ENCODE results near the gene APOA4. TPM values are rescaled to one million over a fixed set of nuclear protein-coding genes. Genes with fewer than 3 reads are reported as not detected.
A peak's percentile ranks its signal among the peaks of the same experiment; 100 is the strongest.

APOA4 gene
- not detected in 2 replicates for total RNA-seq

GRCh38 chr11:116823031-116823843, at the start of gene APOA4:
TSS of gene APOA4 (minus strand) at chr11:116823304. CDS start at chr11:116823191, 113 bp downstream.
- Mint-ChIP-seq H3K9me3 (no peaks in the 10 kb centered on the region), H3K36me3 (ENCODE audit: low read depth) (no peaks in the 10 kb centered on the region), H3K27me3 (ENCODE audit: insufficient read depth) (no peaks in the 10 kb centered on the region), H3K27ac (no peak within 1 kb of the TSS), H3K4me1 (ENCODE audit: low read depth) (no peaks in the 10 kb centered on the region), H3K4me3 (no peak within 1 kb of the TSS)
- intact Hi-C loops (cut with micrococcal nuclease): no loop called here
- no peak for DNase-seq (ENCODE audit: low spot score)

GRCh38 chr11:116871248-116871647, 48.1 kb upstream of the APOA4 start:
- Mint-ChIP-seq H3K9me3 (no peaks in the 10 kb centered on the region), H3K27me3 (ENCODE audit: insufficient read depth) (no peaks in the 10 kb centered on the region), H3K4me3 (no peak overlapping the region), H3K36me3 (ENCODE audit: low read depth) (peaks cover 59% of the 10 kb centered on the region), H3K27ac (no peak overlapping the region), H3K4me1 (ENCODE audit: low read depth) (peaks cover 30% of the 10 kb centered on the region)
- intact Hi-C loops (cut with micrococcal nuclease): no loop called here
- no peak for DNase-seq (ENCODE audit: low spot score)

GRCh38 chr11:116870054-116870453, 47.0 kb upstream of the APOA4 start:
- Mint-ChIP-seq H3K4me3 (no peak overlapping the region), H3K36me3 (ENCODE audit: low read depth) (peaks cover 58% of the 10 kb centered on the region), H3K4me1 (ENCODE audit: low read depth) (peaks cover 31% of the 10 kb centered on the region), H3K9me3 (no peaks in the 10 kb centered on the region), H3K27me3 (ENCODE audit: insufficient read depth) (no peaks in the 10 kb centered on the region), H3K27ac (peak overlapping the region; percentile 37)
- no peak for DNase-seq (ENCODE audit: low spot score)
- intact Hi-C loops (cut with micrococcal nuclease): no loop called here

GRCh38 chr11:116869610-116870009, 46.5 kb upstream of the APOA4 start:
- peaks cover 57% of the 10 kb centered on the region for H3K36me3 Mint-ChIP-seq (ENCODE audit: low read depth)
- no peaks in the 10 kb centered on the region for H3K9me3 Mint-ChIP-seq
- H3K4me1 Mint-ChIP-seq (ENCODE audit: low read depth): peaks cover 30% of the 10 kb centered on the region
- intact Hi-C loops (cut with micrococcal nuclease): no loop called here
- H3K27ac Mint-ChIP-seq: peak overlapping the region; percentile 37
- no peak overlapping the region for H3K4me3 Mint-ChIP-seq
- DNase-seq (ENCODE audit: low spot score): no peak
- no peaks in the 10 kb centered on the region for H3K27me3 Mint-ChIP-seq (ENCODE audit: insufficient read depth)

- no peak for DNase-seq (ENCODE audit: low spot score)
- Mint-ChIP-seq H3K27ac (no peak overlapping the region), H3K36me3 (ENCODE audit: low read depth) (peaks cover 58% of the 10 kb centered on the region), H3K4me3 (no peak overlapping the region), H3K4me1 (ENCODE audit: low read depth) (peaks cover 30% of the 10 kb centered on the region), H3K9me3 (no peaks in the 10 kb centered on the region), H3K27me3 (ENCODE audit: insufficient read depth) (no peaks in the 10 kb centered on the region)
- intact Hi-C loops (cut with micrococcal nuclease): no loop called here
These were observed 45.0 kb upstream of the APOA4 start for GRCh38 chr11:116868066-116868465.

GRCh38 chr11:116867619-116868018, 44.5 kb upstream of the APOA4 start:
- Mint-ChIP-seq H3K9me3 (no peaks in the 10 kb centered on the region), H3K4me1 (ENCODE audit: low read depth) (peaks cover 30% of the 10 kb centered on the region), H3K36me3 (ENCODE audit: low read depth) (peaks cover 55% of the 10 kb centered on the region), H3K4me3 (no peak overlapping the region), H3K27me3 (ENCODE audit: insufficient read depth) (no peaks in the 10 kb centered on the region), H3K27ac (no peak overlapping the region)
- no peak for DNase-seq (ENCODE audit: low spot score)
- intact Hi-C loops (cut with micrococcal nuclease): no loop called here

- DNase-seq (ENCODE audit: low spot score): no peak
- Mint-ChIP-seq H3K4me3 (no peak overlapping the region), H3K4me1 (ENCODE audit: low read depth) (peaks cover 31% of the 10 kb centered on the region), H3K27me3 (ENCODE audit: insufficient read depth) (no peaks in the 10 kb centered on the region), H3K27ac (no peak overlapping the region), H3K9me3 (no peaks in the 10 kb centered on the region), H3K36me3 (ENCODE audit: low read depth) (peaks cover 53% of the 10 kb centered on the region)
- intact Hi-C loops (cut with micrococcal nuclease): no loop called here
These were observed 43.8 kb upstream of the APOA4 start for GRCh38 chr11:116866804-116867455.

- Mint-ChIP-seq H3K4me1 (ENCODE audit: low read depth) (peaks cover 27% of the 10 kb centered on the region), H3K4me3 (no peak overlapping the region), H3K9me3 (no peaks in the 10 kb centered on the region), H3K27ac (peak overlapping the region; percentile 27), H3K27me3 (ENCODE audit: insufficient read depth) (no peaks in the 10 kb centered on the region), H3K36me3 (ENCODE audit: low read depth) (peaks cover 54% of the 10 kb centered on the region)
- no peak for DNase-seq (ENCODE audit: low spot score)
- intact Hi-C loops (cut with micrococcal nuclease): no loop called here
These were observed 42.6 kb upstream of the APOA4 start for GRCh38 chr11:116865696-116866095.

- H3K36me3 Mint-ChIP-seq (ENCODE audit: low read depth): peaks cover 49% of the 10 kb centered on the region
- DNase-seq (ENCODE audit: low spot score): no peak
- H3K4me3 Mint-ChIP-seq: no peak overlapping the region
- H3K4me1 Mint-ChIP-seq (ENCODE audit: low read depth): peaks cover 15% of the 10 kb centered on the region
- H3K27ac Mint-ChIP-seq: no peak overlapping the region
- H3K9me3 Mint-ChIP-seq: no peaks in the 10 kb centered on the region
- intact Hi-C loops (cut with micrococcal nuclease): no loop called here
- H3K27me3 Mint-ChIP-seq (ENCODE audit: insufficient read depth): no peaks in the 10 kb centered on the region
These were observed 41.4 kb upstream of the APOA4 start for GRCh38 chr11:116864531-116864930.

- no peak for DNase-seq (ENCODE audit: low spot score)
- Mint-ChIP-seq H3K9me3 (no peaks in the 10 kb centered on the region), H3K27ac (no peak overlapping the region), H3K4me1 (ENCODE audit: low read depth) (peaks cover 12% of the 10 kb centered on the region), H3K4me3 (no peak overlapping the region), H3K27me3 (ENCODE audit: insufficient read depth) (no peaks in the 10 kb centered on the region), H3K36me3 (ENCODE audit: low read depth) (peaks cover 49% of the 10 kb centered on the region)
- intact Hi-C loops (cut with micrococcal nuclease): no loop called here
These were observed 39.8 kb upstream of the APOA4 start for GRCh38 chr11:116862951-116863350.

- Mint-ChIP-seq H3K9me3 (no peaks in the 10 kb centered on the region), H3K4me1 (ENCODE audit: low read depth) (peaks cover 12% of the 10 kb centered on the region), H3K4me3 (no peak overlapping the region), H3K27ac (no peak overlapping the region), H3K36me3 (ENCODE audit: low read depth) (peaks cover 49% of the 10 kb centered on the region), H3K27me3 (ENCODE audit: insufficient read depth) (no peaks in the 10 kb centered on the region)
- intact Hi-C loops (cut with micrococcal nuclease): no loop called here
- DNase-seq (ENCODE audit: low spot score): no peak
These were observed 39.1 kb upstream of the APOA4 start for GRCh38 chr11:116862185-116862584.

GRCh38 chr11:116861539-116861938, 38.4 kb upstream of the APOA4 start:
- DNase-seq (ENCODE audit: low spot score): no peak
- intact Hi-C loops (cut with micrococcal nuclease): no loop called here
- peak overlapping the region; percentile 48 for H3K27ac Mint-ChIP-seq
- no peak overlapping the region for H3K4me3 Mint-ChIP-seq
- peaks cover 13% of the 10 kb centered on the region for H3K4me1 Mint-ChIP-seq (ENCODE audit: low read depth)
- peaks cover 52% of the 10 kb centered on the region for H3K36me3 Mint-ChIP-seq (ENCODE audit: low read depth)
- no peaks in the 10 kb centered on the region for H3K27me3 Mint-ChIP-seq (ENCODE audit: insufficient read depth)
- H3K9me3 Mint-ChIP-seq: no peaks in the 10 kb centered on the region

- no peak for DNase-seq (ENCODE audit: low spot score)
- Mint-ChIP-seq H3K4me3 (no peak overlapping the region), H3K9me3 (no peaks in the 10 kb centered on the region), H3K4me1 (ENCODE audit: low read depth) (peaks cover 18% of the 10 kb centered on the region), H3K27ac (no peak overlapping the region), H3K36me3 (ENCODE audit: low read depth) (peaks cover 56% of the 10 kb centered on the region), H3K27me3 (ENCODE audit: insufficient read depth) (no peaks in the 10 kb centered on the region)
- intact Hi-C loops (cut with micrococcal nuclease): no loop called here
These were observed 37.2 kb upstream of the APOA4 start for GRCh38 chr11:116860303-116860702.

Measured in activated T-helper 1 cell treated with anti-CD3 and anti-CD28 coated beads, Interleukin-12 subunit alpha, Interleukin-12 subunit beta, Interleukin-2, Interleukin-4 antibody, amounts not matched to agents 30 ng/mL and 10 ng/mL and 1 ng/mL, durations not matched to agents 14 hours and 24 hours and 36 hours (primary cell).